Breast epithelium (tissue), 4 donors: ENCODE data around the gene PTH2. TPM values are rescaled to one million over a fixed set of nuclear protein-coding genes. Genes with fewer than 3 reads are reported as not detected.

ENCODE experiments used
- DNase-seq, 2 donors: peaks; one replicate each; pipeline ENCODE4 v3.0.0-alpha.2; 2019; ENCODE audit warnings: low spot score in 2 of 2
- H3K27ac ChIP-seq, 2 donors: fragments of 200-600 bp; sonication (generic) in 1 of 2; one replicate each; pipeline ENCODE4 v1.5.1; 2016 to 2019; ENCODE audit warnings: mild to moderate bottlenecking in 1 of 2
- H3K27me3 ChIP-seq, 2 donors: fragments of 200-600 bp; sonication (generic) in 1 of 2; one replicate each; pipeline versions ENCODE4 v1.5.1 to v1.6.0; 2017 to 2019; ENCODE audit warnings: control low read depth in 1 of 2, mild to moderate bottlenecking in 1 of 2
- H3K36me3 ChIP-seq: fragments of 200-600 bp; one replicate; pipeline ENCODE4 v1.5.1; 2019
- H3K4me1 ChIP-seq, 2 donors: fragments of 200-600 bp; sonication (generic); one replicate each; pipeline ENCODE4 v1.5.1; 2016 to 2019; ENCODE audit warnings: control low read depth in 1 of 2
- H3K4me3 ChIP-seq, 3 donors: fragments of 200-600 bp; sonication (generic); 1 replicate in 2 of 3; 2 replicates in 1 of 3; pipeline ENCODE4 v1.5.1; 2016 to 2019; ENCODE audit warnings: mild to moderate bottlenecking in 3 of 3, moderate library complexity in 2 of 3
- H3K9me3 ChIP-seq, 2 donors: fragments of 200-600 bp; sonication (generic) in 1 of 2; one replicate each; pipeline ENCODE4 v1.5.1; 2016 to 2019; ENCODE audit warnings: control low read depth in 1 of 2
- POLR2A ChIP-seq: fragments of 450-650 bp; IDR thresholded peaks from one replicate; pipeline ENCODE4 v1.6.1; 2016; ENCODE audit warnings: antibody characterized with exemption, mild to moderate bottlenecking, moderate library complexity
- POLR2AphosphoS5 ChIP-seq, 3 donors: sonication (generic); formaldehyde crosslinking; IDR thresholded peaks; one replicate each; pipeline ENCODE4 v1.6.1; 2017; ENCODE audit warnings: antibody characterized with exemption in 3 of 3
- intact Hi-C: fragments of 100-400 bp; cut with DNase I; formaldehyde crosslinking; loops from one replicate; pipeline ENCODE4 v1.15.1; 2023; ENCODE audit warnings: low total_unique reads
- total RNA-seq, 3 donors: library from RNA; depleted of rRNA; stranded (reverse); fragments of >200 nt; gene quantifications; one replicate each; pipeline ENCODE4 v1.1.0, GENCODE V29; 2016
- TF ChIP-seq, protein P1 (sequence below), 3 donors: fragments of 450-650 bp; IDR thresholded peaks; one replicate each; pipeline ENCODE4 v1.5.1; 2016 to 2017; ENCODE audit warnings: antibody characterized with exemption in 3 of 3, mild to moderate bottlenecking in 3 of 3, moderate library complexity in 3 of 3

PTH2 gene
- total RNA-seq, 3 donors from 2014 or later: not detected

- no peaks in the 10 kb centered on the region for H3K9me3 ChIP-seq
- TF ChIP-seq, protein P1, sequence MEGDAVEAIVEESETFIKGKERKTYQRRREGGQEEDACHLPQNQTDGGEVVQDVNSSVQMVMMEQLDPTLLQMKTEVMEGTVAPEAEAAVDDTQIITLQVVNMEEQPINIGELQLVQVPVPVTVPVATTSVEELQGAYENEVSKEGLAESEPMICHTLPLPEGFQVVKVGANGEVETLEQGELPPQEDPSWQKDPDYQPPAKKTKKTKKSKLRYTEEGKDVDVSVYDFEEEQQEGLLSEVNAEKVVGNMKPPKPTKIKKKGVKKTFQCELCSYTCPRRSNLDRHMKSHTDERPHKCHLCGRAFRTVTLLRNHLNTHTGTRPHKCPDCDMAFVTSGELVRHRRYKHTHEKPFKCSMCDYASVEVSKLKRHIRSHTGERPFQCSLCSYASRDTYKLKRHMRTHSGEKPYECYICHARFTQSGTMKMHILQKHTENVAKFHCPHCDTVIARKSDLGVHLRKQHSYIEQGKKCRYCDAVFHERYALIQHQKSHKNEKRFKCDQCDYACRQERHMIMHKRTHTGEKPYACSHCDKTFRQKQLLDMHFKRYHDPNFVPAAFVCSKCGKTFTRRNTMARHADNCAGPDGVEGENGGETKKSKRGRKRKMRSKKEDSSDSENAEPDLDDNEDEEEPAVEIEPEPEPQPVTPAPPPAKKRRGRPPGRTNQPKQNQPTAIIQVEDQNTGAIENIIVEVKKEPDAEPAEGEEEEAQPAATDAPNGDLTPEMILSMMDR (IDR thresholded peaks at IDR 0.05): no peak
- TF ChIP-seq POLR2AphosphoS5 (IDR thresholded peaks at IDR 0.05): no peak
- no peak for TF ChIP-seq POLR2A
- H3K27me3 ChIP-seq: no peaks in the 10 kb centered on the region
- peak overlapping the region; percentile 97 to 98 for H3K27ac ChIP-seq
- peaks cover 0 to 8% of the 10 kb centered on the region in 2 donors for H3K4me1 ChIP-seq
- no peak for DNase-seq
- H3K4me3 ChIP-seq: peak overlapping the region; percentile 57 to 94 (median 64)
- intact Hi-C loops: no loop called here
- no peaks in the 10 kb centered on the region for H3K36me3 ChIP-seq
Observed at GRCh38 chr19:49453757-49454240, 30.6 kb upstream of the PTH2 start.

GRCh38 chr19:49453013-49453756 lies 29.9 kb upstream of the PTH2 start, which contains the start of gene ALDH16A1:
TSS of gene ALDH16A1 (plus strand) at chr19:49453225. CDS start at chr19:49453332, 107 bp downstream.
- intact Hi-C loops: no loop called here
- Histone ChIP-seq H3K27me3 (no peaks in the 10 kb centered on the region), H3K4me3 (peak within 1 kb of the TSS; percentile 57 to 94 (median 87)), H3K4me1 (peaks cover 0 to 8% of the 10 kb centered on the region in 2 donors), H3K36me3 (no peaks in the 10 kb centered on the region), H3K27ac (peak within 1 kb of the TSS; percentile 97 to 98), H3K9me3 (no peaks in the 10 kb centered on the region)
- peak; percentile 97 to 98 for DNase-seq
- peak; percentile 79 to 96 (median 91) for TF ChIP-seq POLR2AphosphoS5 (IDR thresholded peaks at IDR 0.05)
- TF ChIP-seq, protein P1 (IDR thresholded peaks at IDR 0.05): no peak
- peak; percentile 83 for TF ChIP-seq POLR2A

DNA sequence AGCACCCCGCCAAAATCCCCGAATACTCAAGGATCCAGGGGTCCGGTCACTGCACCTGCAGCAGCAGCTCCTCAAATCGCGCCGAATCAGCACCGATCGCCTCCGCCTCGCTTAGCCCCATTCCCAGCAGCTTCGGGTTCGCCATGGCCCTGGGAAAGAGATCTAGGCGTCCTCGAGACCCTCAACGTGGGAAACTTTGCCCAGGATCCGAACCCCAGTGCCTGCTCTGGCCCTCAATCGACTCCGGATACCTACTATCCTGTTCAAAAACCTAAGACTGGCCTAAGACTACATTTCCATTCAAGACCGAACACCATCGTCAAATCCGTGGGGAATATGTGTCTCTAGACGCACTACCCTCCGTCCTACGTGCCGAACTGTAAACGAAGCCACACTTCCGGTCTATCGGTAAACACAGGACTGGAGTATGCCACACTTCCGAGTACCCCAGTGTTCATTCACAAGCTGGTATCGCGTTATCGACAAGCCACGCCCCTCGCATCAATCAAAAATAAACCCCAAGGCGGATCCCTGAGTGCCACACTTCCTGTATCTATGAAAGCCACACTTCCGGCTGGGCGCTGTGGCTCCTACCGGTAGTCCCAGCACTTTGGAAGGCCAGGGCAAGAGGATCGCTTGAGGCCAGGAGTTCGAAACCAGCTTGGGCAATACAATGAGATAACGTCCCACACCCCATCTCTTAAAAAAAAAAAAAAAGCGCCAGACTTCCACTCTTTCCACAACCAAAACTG lies 28.4 kb upstream of the PTH2 start, which contains the start of gene PIH1D1:
PIH1D1 (minus strand) TSS at position 385 of the 752 bp plus-strand sequence; CDS start at position 145, 240 bp downstream.
- Histone ChIP-seq H3K27ac (peak within 1 kb of the TSS; percentile 97 to 98), H3K4me1 (peaks cover 0 to 8% of the 10 kb centered on the region in 2 donors), H3K4me3 (peak within 1 kb of the TSS; percentile 73 to 94 (median 87)), H3K36me3 (no peaks in the 10 kb centered on the region), H3K27me3 (no peaks in the 10 kb centered on the region), H3K9me3 (no peaks in the 10 kb centered on the region)
- intact Hi-C loops: no loop called here
- TF ChIP-seq POLR2AphosphoS5 (IDR thresholded peaks at IDR 0.05) (peak; percentile 79 to 94 (median 92)), POLR2A (no peak)
- TF ChIP-seq, protein P1 (IDR thresholded peaks at IDR 0.05): no peak
- peak; percentile 96 to 99 for DNase-seq

- Histone ChIP-seq H3K36me3 (no peaks in the 10 kb centered on the region), H3K27me3 (no peaks in the 10 kb centered on the region), H3K27ac (no peak overlapping the region), H3K4me3 (peak overlapping the region in 2 of 3 donors; percentile 87 to 94), H3K9me3 (no peaks in the 10 kb centered on the region), H3K4me1 (peaks cover 0 to 8% of the 10 kb centered on the region in 2 donors)
- no peak for TF ChIP-seq POLR2AphosphoS5 (IDR thresholded peaks at IDR 0.05)
- TF ChIP-seq, protein P1 (IDR thresholded peaks at IDR 0.05): no peak
- TF ChIP-seq POLR2A: no peak
- DNase-seq: no peak
- intact Hi-C loops: no loop called here
Observed at GRCh38 chr19:49450405-49450804, 27.2 kb upstream of the PTH2 start.
